Measurements from ENCODE around the gene POMT2. TPM values are rescaled to one million over a fixed set of nuclear protein-coding genes. Genes with fewer than 3 reads are reported as not detected.

The POMT2 gene
- total and polyA plus RNA-seq, 9 donors = 6.7 to 35.3 (median 16.1) TPM

DNA sequence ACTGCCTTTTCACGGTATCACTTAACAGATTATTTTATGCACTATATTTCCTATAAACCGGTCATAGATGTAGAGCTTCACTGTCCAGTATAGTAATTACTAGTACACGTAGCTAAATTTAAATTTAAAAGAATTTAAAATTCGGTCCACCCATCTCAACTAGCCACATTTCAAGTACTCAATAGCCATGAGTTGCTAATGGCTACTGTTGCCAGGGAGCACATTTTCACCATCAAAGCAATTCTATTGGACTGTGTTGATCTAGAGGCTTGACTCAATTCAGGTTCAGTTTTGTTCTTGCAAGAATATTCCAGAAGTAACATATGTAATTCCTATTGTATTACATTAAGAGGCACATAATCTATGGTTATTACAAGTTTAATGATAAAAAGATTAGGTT lies 36.2 kb upstream of the POMT2 start:
- no peak for DNase-seq
- WGBS, 3 donors = 92 to 96% (median 94%) methylated on average over 4 of the region's 4 CpGs
- intact Hi-C loops (cut with DNase I) = no loop called here
- H3K36me3 ChIP-seq = no peaks in the 10 kb centered on the region
- H3K4me3 ChIP-seq = no peak overlapping the region
- no peak overlapping the region for H3K27ac ChIP-seq
- H3K27me3 ChIP-seq = no peaks in the 10 kb centered on the region
- H3K9me3 ChIP-seq = no peaks in the 10 kb centered on the region
- TF ChIP-seq POLR2A (IDR thresholded peaks at IDR 0.05) (no peak), EP300 (IDR thresholded peaks at IDR 0.05) (no peak)
- TF ChIP-seq, protein P1, sequence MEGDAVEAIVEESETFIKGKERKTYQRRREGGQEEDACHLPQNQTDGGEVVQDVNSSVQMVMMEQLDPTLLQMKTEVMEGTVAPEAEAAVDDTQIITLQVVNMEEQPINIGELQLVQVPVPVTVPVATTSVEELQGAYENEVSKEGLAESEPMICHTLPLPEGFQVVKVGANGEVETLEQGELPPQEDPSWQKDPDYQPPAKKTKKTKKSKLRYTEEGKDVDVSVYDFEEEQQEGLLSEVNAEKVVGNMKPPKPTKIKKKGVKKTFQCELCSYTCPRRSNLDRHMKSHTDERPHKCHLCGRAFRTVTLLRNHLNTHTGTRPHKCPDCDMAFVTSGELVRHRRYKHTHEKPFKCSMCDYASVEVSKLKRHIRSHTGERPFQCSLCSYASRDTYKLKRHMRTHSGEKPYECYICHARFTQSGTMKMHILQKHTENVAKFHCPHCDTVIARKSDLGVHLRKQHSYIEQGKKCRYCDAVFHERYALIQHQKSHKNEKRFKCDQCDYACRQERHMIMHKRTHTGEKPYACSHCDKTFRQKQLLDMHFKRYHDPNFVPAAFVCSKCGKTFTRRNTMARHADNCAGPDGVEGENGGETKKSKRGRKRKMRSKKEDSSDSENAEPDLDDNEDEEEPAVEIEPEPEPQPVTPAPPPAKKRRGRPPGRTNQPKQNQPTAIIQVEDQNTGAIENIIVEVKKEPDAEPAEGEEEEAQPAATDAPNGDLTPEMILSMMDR (IDR thresholded peaks at IDR 0.05) = no peak
- no peaks in the 10 kb centered on the region for H3K4me1 ChIP-seq (ENCODE audit: insufficient read depth)

- intact Hi-C loops (cut with DNase I) = no loop called here
- WGBS, 3 donors = 88 to 97% (median 92%) methylated on average over 4 of the region's 4 CpGs
- no peaks in the 10 kb centered on the region for H3K9me3 ChIP-seq
- no peak overlapping the region for H3K27ac ChIP-seq
- H3K36me3 ChIP-seq = no peaks in the 10 kb centered on the region
- DNase-seq = no peak
- no peak for TF ChIP-seq POLR2A (IDR thresholded peaks at IDR 0.05)
- TF ChIP-seq, protein P1 (IDR thresholded peaks at IDR 0.05) = no peak
- no peak for TF ChIP-seq EP300 (IDR thresholded peaks at IDR 0.05)
- no peaks in the 10 kb centered on the region for H3K27me3 ChIP-seq
- no peaks in the 10 kb centered on the region for H3K4me1 ChIP-seq (ENCODE audit: insufficient read depth)
- no peak overlapping the region for H3K4me3 ChIP-seq
Measured at GRCh38 chr14:77355811-77356210, 35.1 kb upstream of the POMT2 start.

GRCh38 chr14:77353469-77354141 lies 32.9 kb upstream of the POMT2 start:
- no peak for DNase-seq
- Histone ChIP-seq H3K27ac (no peak overlapping the region), H3K27me3 (no peaks in the 10 kb centered on the region), H3K4me3 (no peak overlapping the region), H3K9me3 (no peaks in the 10 kb centered on the region), H3K36me3 (no peaks in the 10 kb centered on the region), H3K4me1 (ENCODE audit: insufficient read depth) (no peaks in the 10 kb centered on the region)
- TF ChIP-seq EP300 (IDR thresholded peaks at IDR 0.05) (no peak), POLR2A (IDR thresholded peaks at IDR 0.05) (no peak)
- TF ChIP-seq, protein P1 (IDR thresholded peaks at IDR 0.05) = no peak
- intact Hi-C loops (cut with DNase I) = no loop called here
- 93 to 95% (median 93%) methylated on average over 5 of the region's 5 CpGs for WGBS, 3 donors

GRCh38 chr14:77347751-77348150 lies 27.1 kb upstream of the POMT2 start:
- TF ChIP-seq, protein P1 (IDR thresholded peaks at IDR 0.05) = no peak
- TF ChIP-seq POLR2A (IDR thresholded peaks at IDR 0.05) (no peak), EP300 (IDR thresholded peaks at IDR 0.05) (no peak)
- intact Hi-C loops (cut with DNase I) = no loop called here
- Histone ChIP-seq H3K27ac (no peak overlapping the region), H3K27me3 (no peaks in the 10 kb centered on the region), H3K4me3 (no peak overlapping the region), H3K4me1 (ENCODE audit: insufficient read depth) (no peaks in the 10 kb centered on the region), H3K9me3 (no peaks in the 10 kb centered on the region), H3K36me3 (no peaks in the 10 kb centered on the region)
- WGBS, 3 donors = 46 to 63% (median 58%) methylated on average over 3 of the region's 3 CpGs
- DNase-seq = no peak
